H1 (cell line): ENCODE data around the gene WNT5A. TPM values are rescaled to one million over a fixed set of nuclear protein-coding genes. Genes with fewer than 3 reads are reported as not detected.

Experiments used
- CTCF ChIA-PET: fragments of 300-600 bp; sonication (Branson Sonifier 250); formaldehyde crosslinking; loops from one replicate; lab custom pipeline; 2021; ENCODE audit not compliant: partially characterized antibody; lab: Charles Lee
- POLR2A ChIA-PET: fragments of 300-600 bp; sonication (Branson Sonifier 250); formaldehyde crosslinking; loops from one replicate; lab custom pipeline; 2021; ENCODE audit warnings: inconsistent platforms; ENCODE audit not compliant: partially characterized antibody; lab: Charles Lee
- DNase-seq, 2 experiments: peaks; one replicate each; pipeline versions ENCODE4 v3.0.0 to v3.0.0-alpha.2; 2010 to 2022; ENCODE audit warnings: low spot score in 2 of 2, low read depth in 1 of 2, mixed read lengths in 1 of 2
- FAIRE-seq: peaks from 2 replicates; lab custom pipeline; 2011; peaks lifted over from hg19 to GRCh38; lab: Jason Lieb, UNC
- H2AFZ ChIP-seq: 2 replicates; pipeline ENCODE4 v1.8.1; 2012; ENCODE audit warnings: low read length, inconsistent platforms
- H2AK5ac ChIP-seq: 2 replicates; pipeline ENCODE4 v1.6.1; 2013; ENCODE audit warnings: low read depth, low read length
- H2BK120ac ChIP-seq: replicated peaks from 2 replicates; pipeline ENCODE3; 2013; ENCODE audit warnings: low read depth, low read length, inconsistent platforms
- H2BK12ac ChIP-seq: 2 replicates; pipeline ENCODE4 v1.6.1; 2013; ENCODE audit warnings: low read depth, low read length
- H2BK15ac ChIP-seq: 2 replicates; pipeline ENCODE4 v1.6.1; 2013; ENCODE audit warnings: low read length
- H2BK20ac ChIP-seq: 2 replicates; pipeline ENCODE4 v1.6.1; 2013; ENCODE audit warnings: low read length
- H2BK5ac ChIP-seq: 2 replicates; pipeline ENCODE4 v1.6.1; 2013; ENCODE audit warnings: low read depth, low read length
- H3K14ac ChIP-seq: 2 replicates; pipeline ENCODE4 v1.6.1; 2013; ENCODE audit warnings: inconsistent platforms; ENCODE audit not compliant: insufficient read length
- H3K18ac ChIP-seq: 2 replicates; pipeline ENCODE4 v1.6.1; 2013; ENCODE audit warnings: low read length; ENCODE audit errors: extremely low read depth
- H3K23ac ChIP-seq: 2 replicates; pipeline ENCODE4 v1.6.1; 2013; ENCODE audit warnings: inconsistent platforms; ENCODE audit not compliant: insufficient read length
- H3K23me2 ChIP-seq: 2 replicates; pipeline ENCODE4 v1.6.1; 2013; ENCODE audit warnings: low read depth, low read length
- H3K27ac ChIP-seq: 2 replicates; pipeline ENCODE4 v1.6.1; 2011; ENCODE audit warnings: low read depth, low read length, inconsistent platforms
- H3K27me3 ChIP-seq, 4 experiments: replicated peaks in 1 of 4; 1 replicate in 1 of 4; 2 replicates in 3 of 4; pipeline versions ENCODE4 v1.6.1 to v1.8.1; 2011 to 2013; ENCODE audit warnings: low read length in 3 of 4, mild to moderate bottlenecking in 3 of 4, inconsistent platforms in 2 of 4, mixed read lengths in 2 of 4, moderate library complexity in 1 of 4; ENCODE audit not compliant: control insufficient read depth in 3 of 4, insufficient read depth in 3 of 4; ENCODE audit errors: extremely low read depth in 1 of 4
- H3K36me3 ChIP-seq, 4 experiments: 2 replicates each; pipeline versions ENCODE4 v1.6.1 to v1.8.1; 2011 to 2013; ENCODE audit warnings: mild to moderate bottlenecking in 4 of 4, low read length in 3 of 4, moderate library complexity in 2 of 4, control low read depth in 1 of 4, inconsistent platforms in 1 of 4; ENCODE audit not compliant: insufficient read depth in 4 of 4, control insufficient read depth in 2 of 4
- H3K4ac ChIP-seq: replicated peaks from 2 replicates; pipeline ENCODE3; 2013; ENCODE audit warnings: low read length, low read depth, mixed read lengths, inconsistent platforms; ENCODE audit not compliant: insufficient read length
- H3K4me1 ChIP-seq, 4 experiments: replicated peaks in 1 of 4; 1 replicate in 1 of 4; 2 replicates in 3 of 4; pipeline versions ENCODE4 v1.6.1 to v1.8.1; 2011 to 2013; ENCODE audit warnings: low read length in 3 of 4, inconsistent platforms in 2 of 4, mixed read lengths in 1 of 4; ENCODE audit not compliant: insufficient read depth in 4 of 4, control insufficient read depth in 3 of 4
- H3K4me2 ChIP-seq, 2 experiments: 2 replicates each; pipeline versions ENCODE4 v1.6.1 to v1.8.1; 2011 to 2013; ENCODE audit warnings: low read depth in 2 of 2, low read length in 2 of 2, control low read depth in 1 of 2, inconsistent platforms in 1 of 2, mild to moderate bottlenecking in 1 of 2; ENCODE audit not compliant: insufficient read depth in 1 of 2
- H3K4me3 ChIP-seq, 4 experiments: fragments of 200-600, 300-600 bp in 1 of 4; sonication (generic), shearing (Covaris generic), sonication (Bioruptor Twin) in 1 of 4; 2 replicates each; pipeline versions ENCODE4 v1.5.1 to v1.8.1; 2011 to 2016; ENCODE audit warnings: low read length in 4 of 4, low read depth in 3 of 4, control low read depth in 2 of 4, inconsistent platforms in 2 of 4, mild to moderate bottlenecking in 2 of 4, mixed read lengths in 1 of 4, moderate library complexity in 1 of 4; ENCODE audit not compliant: insufficient read depth in 2 of 4; ENCODE audit errors: extremely low read depth in 1 of 4
- H3K56ac ChIP-seq: replicated peaks from 2 replicates; pipeline ENCODE3; 2013; ENCODE audit warnings: low read depth, mild to moderate bottlenecking, mixed read lengths, low read length, inconsistent platforms; ENCODE audit not compliant: insufficient read length
- H3K79me1 ChIP-seq: 2 replicates; pipeline ENCODE4 v1.6.1; 2013; ENCODE audit warnings: low read depth, low read length, control low read depth
- H3K79me2 ChIP-seq, 2 experiments: 2 replicates each; pipeline versions ENCODE4 v1.6.1 to v1.8.1; 2012 to 2013; ENCODE audit warnings: low read length in 2 of 2, mild to moderate bottlenecking in 2 of 2, inconsistent platforms in 1 of 2; ENCODE audit not compliant: insufficient read depth in 2 of 2, control insufficient read depth in 1 of 2
- H3K9ac ChIP-seq, 4 experiments: replicated peaks in 1 of 4; 1 replicate in 1 of 4; 2 replicates in 3 of 4; pipeline versions ENCODE4 v1.6.1 to v1.8.1; 2011 to 2013; ENCODE audit warnings: low read depth in 3 of 4, low read length in 3 of 4, control low read depth in 2 of 4, mild to moderate bottlenecking in 2 of 4, moderate library complexity in 2 of 4, inconsistent platforms in 1 of 4; ENCODE audit errors: extremely low read depth in 1 of 4
- H3K9me3 ChIP-seq, 2 experiments: 2 replicates each; pipeline versions ENCODE4 v1.6.1 to v1.8.1; 2012 to 2013; ENCODE audit warnings: mild to moderate bottlenecking in 2 of 2, moderate library complexity in 2 of 2, control low read depth in 1 of 2, inconsistent platforms in 1 of 2, low read depth in 1 of 2, low read length in 1 of 2, mixed read lengths in 1 of 2; ENCODE audit not compliant: insufficient read depth in 2 of 2
- H4K20me1 ChIP-seq, 2 experiments: replicated peaks in 1 of 2; 2 replicates each; pipeline versions ENCODE3 to v1.8.1; 2011 to 2013; ENCODE audit warnings: inconsistent platforms in 2 of 2, low read length in 2 of 2, mild to moderate bottlenecking in 1 of 2; ENCODE audit not compliant: insufficient read depth in 2 of 2, control insufficient read depth in 1 of 2
- H4K5ac ChIP-seq: 2 replicates; pipeline ENCODE4 v1.6.1; 2013; ENCODE audit warnings: low read length, low read depth, mixed read lengths, inconsistent platforms; ENCODE audit not compliant: insufficient read length
- H4K8ac ChIP-seq: 2 replicates; pipeline ENCODE4 v1.8.0; 2013; ENCODE audit warnings: mild to moderate bottlenecking, moderate library complexity, low read length, inconsistent platforms; ENCODE audit not compliant: insufficient read depth; ENCODE audit errors: extremely low read depth
- H4K91ac ChIP-seq: replicated peaks from 2 replicates; pipeline ENCODE3; 2013; ENCODE audit warnings: low read length, mixed read lengths, inconsistent platforms; ENCODE audit not compliant: insufficient read length
- CEBPB ChIP-seq: IDR thresholded peaks from 2 replicates; pipeline ENCODE4 v1.6.1; 2012; ENCODE audit warnings: low read depth, low read length
- WGBS, 2 experiments: shearing (Covaris generic) in 1 of 2; methylation state at CpG; one replicate each; pipeline versions ENCODE4 v1.1.6 to v1.1.7; 2013 to 2015; ENCODE audit warnings: low lambda C conversion rate in 2 of 2, mixed read lengths in 2 of 2, inconsistent platforms in 1 of 2, low coverage in 1 of 2, missing lambda C conversion rate in 1 of 2; ENCODE audit not compliant: insufficient replicate concordance in 2 of 2, insufficient coverage in 1 of 2, insufficient read length in 1 of 2; ENCODE audit errors: extremely low coverage in 1 of 2, missing lambda C conversion rate in 1 of 2; 5-methylcytosine and 5-hydroxymethylcytosine counted together
- polyA plus RNA-seq, 7 experiments: library from polyadenylated mRNA; depleted of rRNA in 3 of 7; stranded (reverse) in 5 of 7; unstranded in 2 of 7; fragments of >200 nt in 5 of 7; fragments of 200-250 nt in 2 of 7; gene quantifications; 1 replicate in 5 of 7; 2 replicates in 1 of 7; 4 replicates in 1 of 7; pipeline versions ENCODE4 v1.2.1 to v1.2.3, GENCODE V29; 2011 to 2013; ENCODE audit warnings: missing spikeins in 2 of 7, mixed read lengths in 2 of 7
- total RNA-seq: library from RNA; stranded (reverse); fragmentation: NEBNext Ultra II Directional; extraction: Animal tissue kit (Norgen Biotek cat#: 25700); gene quantifications from 2 replicates; pipeline ENCODE4 v1.2.1, GENCODE V29; 2021
- TF ChIP-seq, protein P1 (sequence below): IDR thresholded peaks from 2 replicates; pipeline ENCODE4 v1.6.1; 2012; ENCODE audit warnings: low read length, inconsistent platforms

WNT5A gene
- total and polyA plus RNA-seq, 2 of the 8 experiments (the other 6 are each of a cell fraction or from before 2014, with no cell fraction given), result 3.9 to 5.6 TPM

DNA sequence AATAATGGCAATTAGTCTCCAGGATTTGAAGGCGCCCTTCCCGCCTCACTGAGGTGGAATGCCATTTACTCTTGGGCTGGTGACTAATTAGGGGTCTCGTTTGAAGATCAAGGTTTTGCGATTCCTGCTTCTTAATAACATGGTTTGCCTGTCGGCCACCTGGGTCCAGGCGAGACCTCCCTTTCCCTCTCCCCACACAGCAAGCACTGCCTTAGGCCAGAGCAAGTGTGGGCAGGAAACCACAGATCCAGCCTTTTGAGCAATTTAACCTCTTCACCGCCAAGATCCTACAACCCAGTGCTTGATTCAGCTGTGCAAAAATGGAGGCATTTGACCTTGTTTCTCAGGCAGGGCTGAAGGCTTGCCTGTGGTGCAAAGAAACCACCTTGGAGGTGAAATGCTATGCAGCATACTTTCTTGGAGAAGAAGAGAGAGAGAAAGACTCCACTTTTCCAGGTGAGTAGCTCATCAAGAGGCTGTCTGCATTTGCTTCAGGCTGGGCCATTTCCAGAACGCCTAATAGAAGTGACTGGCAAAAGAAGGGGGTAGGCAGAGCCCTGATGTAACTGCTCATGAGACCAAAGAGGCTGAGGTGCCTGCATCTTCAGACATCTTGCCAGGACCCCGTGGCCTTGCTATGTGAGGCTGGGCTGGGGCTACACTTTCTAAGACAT lies 34.1 kb upstream of the WNT5A start:
- no peak overlapping the region for H3K27ac ChIP-seq
- no peaks in the 10 kb centered on the region for H3K79me1 ChIP-seq
- H2BK20ac ChIP-seq, result peak overlapping the region; percentile 3
- WGBS, 2 experiments, result 77% methylated on average over 9 of the region's 9 CpGs; no CpG with 5 or more reads in 1 of the 2 experiments
- DNase-seq (no peak), FAIRE-seq (peak; percentile 39)
- H2AK5ac ChIP-seq, result no peak overlapping the region
- no peak overlapping the region for H3K4me3 ChIP-seq
- H2BK15ac ChIP-seq, result peak overlapping the region; percentile 1; the same call in 1 of the 2 replicates
- no peak overlapping the region for H3K56ac ChIP-seq
- H3K23ac ChIP-seq, result no peak overlapping the region
- no peaks in the 10 kb centered on the region for H3K36me3 ChIP-seq
- CTCF ChIA-PET, result interaction anchor here (0.7 to 1.4 kb wide), 4 partner anchors 9 to 234 kb away, joined by 3 to 4 read pairs (median 3); no protein-coding TSS in a partner anchor
- H3K9ac ChIP-seq, result no peak overlapping the region
- peak overlapping the region; percentile 63; the same call in 1 of the 2 replicates for H2BK12ac ChIP-seq
- no peaks in the 10 kb centered on the region for H3K23me2 ChIP-seq
- peak overlapping the region; percentile 6 for H3K4ac ChIP-seq
- H3K4me2 ChIP-seq, result peak overlapping the region in 1 of 2 experiments; percentile 4; a peak in 1 of 4 replicates
- H4K8ac ChIP-seq, result no peak overlapping the region
- peak overlapping the region; percentile 61 for H4K91ac ChIP-seq
- no peak overlapping the region for H3K14ac ChIP-seq
- TF ChIP-seq CEBPB, result no peak
- TF ChIP-seq, protein P1, sequence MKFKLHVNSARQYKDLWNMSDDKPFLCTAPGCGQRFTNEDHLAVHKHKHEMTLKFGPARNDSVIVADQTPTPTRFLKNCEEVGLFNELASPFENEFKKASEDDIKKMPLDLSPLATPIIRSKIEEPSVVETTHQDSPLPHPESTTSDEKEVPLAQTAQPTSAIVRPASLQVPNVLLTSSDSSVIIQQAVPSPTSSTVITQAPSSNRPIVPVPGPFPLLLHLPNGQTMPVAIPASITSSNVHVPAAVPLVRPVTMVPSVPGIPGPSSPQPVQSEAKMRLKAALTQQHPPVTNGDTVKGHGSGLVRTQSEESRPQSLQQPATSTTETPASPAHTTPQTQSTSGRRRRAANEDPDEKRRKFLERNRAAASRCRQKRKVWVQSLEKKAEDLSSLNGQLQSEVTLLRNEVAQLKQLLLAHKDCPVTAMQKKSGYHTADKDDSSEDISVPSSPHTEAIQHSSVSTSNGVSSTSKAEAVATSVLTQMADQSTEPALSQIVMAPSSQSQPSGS, result no peak
- peaks cover 7 to 18% (median 16%) of the 10 kb centered on the region in 4 experiments for H3K4me1 ChIP-seq
- no peaks in the 10 kb centered on the region for H3K27me3 ChIP-seq
- H2BK120ac ChIP-seq, result peak overlapping the region; percentile 70
- peak overlapping the region; percentile 36; the same call in 1 of the 2 replicates for H2AFZ ChIP-seq
- POLR2A ChIA-PET, result interaction anchor here (0.9 to 1.8 kb wide), 3 partner anchors 9 to 50 kb away, joined by 3 to 6 read pairs (median 3); no protein-coding TSS in a partner anchor
- H4K20me1 ChIP-seq, result no peaks in the 10 kb centered on the region
- H2BK5ac ChIP-seq, result peak overlapping the region; percentile 19; the same call in 1 of the 2 replicates
- H3K18ac ChIP-seq, result peak overlapping the region; percentile 26; the same call in 1 of the 2 replicates
- peak overlapping the region; percentile 23 for H4K5ac ChIP-seq
- no peaks in the 10 kb centered on the region for H3K9me3 ChIP-seq
- H3K79me2 ChIP-seq, result no peaks in the 10 kb centered on the region
